PFSK-1 (cell line): ENCODE results near the gene NENF.

ENCODE experiments used
- FOXP2 ChIP-seq: optimal IDR thresholded peaks from 2 replicates; pipeline ENCODE3; 2011; ENCODE audit warnings: borderline replicate concordance, control low read depth, inconsistent platforms; ENCODE audit not compliant: insufficient read depth; ENCODE audit errors: extremely low read length, extremely low read depth
- POLR2AphosphoS5 ChIP-seq: IDR thresholded peaks from 2 replicates; pipeline ENCODE4 v1.6.1; 2012; ENCODE audit warnings: low read depth, mild to moderate bottlenecking, control low read depth, low read length, moderate library complexity
- REST ChIP-seq, 2 experiments: IDR thresholded peaks; 2 replicates each; pipeline versions ENCODE4 v1.6.1 to v1.8.0; 2011 to 2012; ENCODE audit warnings: low read depth in 2 of 2, low read length in 2 of 2, control low read depth in 1 of 2, inconsistent platforms in 1 of 2, mild to moderate bottlenecking in 1 of 2, moderate library complexity in 1 of 2; ENCODE audit not compliant: insufficient read depth in 1 of 2
- SIN3A ChIP-seq: IDR thresholded peaks from 2 replicates; pipeline ENCODE4 v1.6.1; 2012; ENCODE audit warnings: mild to moderate bottlenecking, low read length, moderate library complexity, borderline replicate concordance; ENCODE audit not compliant: insufficient read depth
- TAF1 ChIP-seq: IDR thresholded peaks from 2 replicates; pipeline ENCODE4 v1.6.1; 2012; ENCODE audit warnings: low read length, control low read depth, borderline replicate concordance; ENCODE audit not compliant: insufficient read depth

The NENF gene

GRCh38 chr1:212477680-212478466, 45.2 kb downstream of the NENF start:
- no peak for TF ChIP-seq POLR2AphosphoS5
- no peak for TF ChIP-seq REST (IDR thresholded peaks at IDR 0.05; ENCODE audit: insufficient read depth in 1 of 2, low read depth in 2 of 2, low read length in 2 of 2)
- no peak for TF ChIP-seq TAF1
- no peak for TF ChIP-seq SIN3A
- TF ChIP-seq FOXP2: no peak

- no peak for TF ChIP-seq SIN3A
- no peak for TF ChIP-seq POLR2AphosphoS5
- no peak for TF ChIP-seq FOXP2
- no peak for TF ChIP-seq REST (IDR thresholded peaks at IDR 0.05; ENCODE audit: insufficient read depth in 1 of 2, low read depth in 2 of 2, low read length in 2 of 2)
- no peak for TF ChIP-seq TAF1
These were observed 45.8 kb downstream of the NENF start for GRCh38 chr1:212478467-212479025.

- TF ChIP-seq REST (IDR thresholded peaks at IDR 0.05; ENCODE audit: insufficient read depth in 1 of 2, low read depth in 2 of 2, low read length in 2 of 2) (no peak), FOXP2 (no peak), POLR2AphosphoS5 (no peak), SIN3A (no peak), TAF1 (no peak)
These were observed 46.5 kb downstream of the NENF start for GRCh38 chr1:212479188-212479587.

GRCh38 chr1:212481438-212481767, 48.7 kb downstream of the NENF start:
- TF ChIP-seq REST (IDR thresholded peaks at IDR 0.05; ENCODE audit: insufficient read depth in 1 of 2, low read depth in 2 of 2, low read length in 2 of 2) (no peak), SIN3A (no peak), POLR2AphosphoS5 (no peak), TAF1 (no peak), FOXP2 (no peak)
